AG09319 (cell line): ENCODE measurements around the gene AMMECR1.
A peak's percentile ranks its signal among the peaks of the same experiment; 100 is the strongest.

ENCODE experiments used
- DNase-seq: peaks from one replicate; pipeline ENCODE4 v3.0.0-alpha.2; 2010; ENCODE audit warnings: low read depth; ENCODE audit errors: extremely low read depth
- CTCF ChIP-seq: IDR thresholded peaks from 2 replicates; pipeline ENCODE4 v1.5.1; 2011; ENCODE audit warnings: low read depth, mild to moderate bottlenecking, inconsistent platforms, low read length, moderate library complexity

The AMMECR1 gene

DNA sequence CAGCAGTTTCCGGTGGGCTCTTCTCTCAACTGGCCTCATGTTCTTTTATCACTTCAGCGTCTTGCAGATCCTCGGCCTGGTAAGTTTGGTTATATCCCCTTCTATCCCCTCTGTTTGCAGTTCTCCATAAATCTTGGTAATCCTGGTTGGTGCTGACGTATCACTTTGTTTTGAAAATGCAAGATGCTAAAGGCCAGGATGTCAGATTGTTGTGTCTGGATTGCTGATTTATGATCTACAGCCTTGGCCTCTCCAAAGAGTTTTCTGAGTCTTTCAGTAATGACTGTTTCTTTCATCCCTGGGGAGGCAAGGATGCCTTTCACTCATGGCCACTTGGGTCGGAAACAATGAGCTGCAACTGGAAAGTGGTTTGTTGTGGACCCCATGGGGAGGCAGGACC lies 146.4 kb downstream of the AMMECR1 start:
- no peak for TF ChIP-seq CTCF
- no peak for DNase-seq

- DNase-seq = no peak
- TF ChIP-seq CTCF = no peak
Measured at GRCh38 chrX:110170029-110170428, 147.9 kb downstream of the AMMECR1 start.

DNA sequence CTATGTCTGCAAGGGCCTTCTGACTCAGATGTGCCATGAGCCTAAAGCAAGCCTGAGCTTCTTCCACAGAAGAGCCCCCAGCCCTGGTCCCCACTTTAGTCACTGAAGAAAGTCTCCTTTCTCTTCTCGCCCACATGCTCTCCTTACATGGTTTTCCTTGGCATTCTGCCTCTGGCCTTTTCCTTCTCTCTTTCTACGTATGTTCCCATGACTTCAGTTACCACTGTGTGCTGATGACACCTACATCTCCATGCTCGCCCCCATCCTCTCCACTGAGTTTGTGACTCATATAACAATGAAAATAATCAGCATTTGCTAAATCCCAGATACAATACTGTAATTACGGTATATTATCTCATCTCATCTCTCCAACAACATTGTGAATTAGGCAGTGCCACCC lies 149.3 kb downstream of the AMMECR1 start:
- no peak for TF ChIP-seq CTCF
- DNase-seq = no peak

DNA sequence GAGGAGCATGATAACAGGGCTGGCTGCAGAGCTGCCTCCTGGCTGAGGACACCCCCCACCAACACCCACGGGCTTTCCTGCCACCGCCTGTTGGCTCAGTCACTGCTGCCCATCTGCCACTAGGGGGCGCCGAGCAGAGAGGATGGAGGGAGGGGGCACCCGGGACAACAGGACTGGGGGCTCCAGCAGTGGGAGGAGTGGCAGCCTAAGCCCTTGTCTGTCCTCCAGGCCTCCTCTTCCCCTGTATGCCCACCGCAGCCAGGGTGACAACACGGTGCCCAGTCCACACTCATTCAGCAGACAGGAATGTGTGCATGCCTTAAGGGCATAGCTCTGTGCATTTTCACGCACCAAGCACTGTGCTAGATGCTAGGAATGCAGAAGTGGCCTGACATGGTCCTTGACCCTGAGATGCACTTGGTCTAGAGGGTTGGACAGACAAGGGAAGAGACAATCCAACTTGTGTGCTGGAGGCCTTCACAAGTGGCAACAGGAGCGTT lies 149.9 kb downstream of the AMMECR1 start:
- DNase-seq = no peak
- peak; percentile 51 for TF ChIP-seq CTCF

DNA sequence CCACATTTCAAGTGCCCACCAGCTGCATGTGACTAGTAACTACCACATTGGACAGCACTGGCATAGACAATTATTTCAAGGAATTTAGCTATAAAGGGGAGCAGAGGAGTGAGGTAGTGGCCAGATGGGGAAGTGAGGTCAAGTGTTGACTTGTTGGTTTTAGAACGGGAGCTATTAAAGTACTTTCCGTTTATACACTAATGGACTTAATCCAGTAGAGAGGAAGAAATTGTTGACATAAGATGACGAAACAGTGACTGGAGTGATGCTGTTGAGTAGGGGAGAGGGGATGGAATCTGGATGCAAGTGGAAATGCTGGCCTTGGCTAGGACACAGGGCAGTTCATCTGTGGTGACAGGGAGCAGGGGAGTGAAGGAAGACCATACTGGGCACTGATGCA lies 154.4 kb downstream of the AMMECR1 start:
- no peak for TF ChIP-seq CTCF
- no peak for DNase-seq

- DNase-seq = no peak
- TF ChIP-seq CTCF = no peak
Measured at GRCh38 chrX:110162867-110163266, 155.0 kb downstream of the AMMECR1 start.

GRCh38 chrX:110162131-110162530 lies 155.8 kb downstream of the AMMECR1 start:
- DNase-seq = no peak
- no peak for TF ChIP-seq CTCF
